ENCODE results near the gene PRR35. TPM values are rescaled to one million over a fixed set of nuclear protein-coding genes. Genes with fewer than 3 reads are reported as not detected.

PRR35 gene
- total RNA-seq, result not detected in 2 replicates

GRCh38 chr16:560204-560700, at the start of gene PRR35:
Gene PRR35 (plus strand): TSS chr16:560394. CDS start chr16:563295, 2,901 bp downstream.
- no peak for DNase-seq (ENCODE audit: extremely low read depth, low read depth, low spot score)

GRCh38 chr16:512802-513201, 47.4 kb upstream of the PRR35 start:
- DNase-seq (ENCODE audit: extremely low read depth, low read depth, low spot score), result no peak

DNA sequence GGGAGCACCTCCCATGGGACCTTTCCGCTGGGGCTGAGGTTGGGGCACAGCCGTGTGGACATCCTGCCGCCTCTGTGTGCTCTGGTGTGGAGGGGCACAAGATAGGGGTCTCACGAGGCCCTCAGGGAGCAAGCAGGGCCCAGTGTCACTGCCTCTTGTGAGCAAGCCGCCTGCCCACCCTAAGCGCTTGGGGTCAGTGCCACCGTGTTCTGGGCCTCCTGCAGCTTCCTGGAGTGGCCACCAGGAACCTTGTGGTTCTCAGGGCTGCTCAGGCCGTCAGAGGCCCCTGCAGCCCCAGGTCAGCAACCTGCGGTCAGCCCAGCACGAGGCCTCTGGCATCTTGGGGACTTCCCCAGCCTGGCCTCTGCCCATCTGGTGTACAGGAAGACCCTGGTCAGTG, 46.2 kb upstream of the PRR35 start:
- no peak for DNase-seq (ENCODE audit: extremely low read depth, low read depth, low spot score)

DNA sequence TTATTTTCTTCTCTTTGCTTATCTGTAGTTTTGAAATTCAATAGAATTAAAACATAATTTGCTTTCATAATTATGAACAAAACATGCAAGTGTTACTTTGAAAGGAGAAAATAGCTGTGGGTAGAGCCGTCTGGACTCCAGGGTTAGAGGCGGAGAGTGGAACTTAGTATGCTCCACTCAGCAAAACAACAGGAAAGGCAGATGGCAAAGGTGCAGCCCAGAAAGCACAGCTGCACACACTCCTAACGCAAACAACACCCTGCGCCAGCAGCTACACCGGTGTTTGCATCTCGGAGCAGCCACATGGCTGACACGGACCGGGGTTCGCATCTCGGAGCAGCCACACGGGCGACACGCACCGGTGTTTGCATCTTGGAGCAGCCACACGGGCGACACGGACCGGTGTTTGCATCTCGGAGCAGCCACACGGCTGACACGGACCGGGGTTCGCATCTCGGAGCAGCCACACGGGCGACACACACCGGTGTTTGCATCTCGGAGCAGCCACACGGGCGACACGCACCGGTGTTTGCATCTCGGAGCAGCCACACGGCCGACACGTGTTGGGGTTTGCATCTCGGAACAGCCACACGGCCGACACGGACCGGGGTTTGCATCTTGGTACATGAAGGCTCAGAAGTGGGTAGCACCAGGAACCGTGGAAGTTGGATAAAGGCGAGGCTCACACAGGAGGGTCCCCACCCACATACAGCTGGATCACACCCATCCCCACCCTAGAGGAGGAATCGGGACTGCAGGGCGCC, 44.8 kb upstream of the PRR35 start:
- no peak for DNase-seq (ENCODE audit: extremely low read depth, low read depth, low spot score)

DNA sequence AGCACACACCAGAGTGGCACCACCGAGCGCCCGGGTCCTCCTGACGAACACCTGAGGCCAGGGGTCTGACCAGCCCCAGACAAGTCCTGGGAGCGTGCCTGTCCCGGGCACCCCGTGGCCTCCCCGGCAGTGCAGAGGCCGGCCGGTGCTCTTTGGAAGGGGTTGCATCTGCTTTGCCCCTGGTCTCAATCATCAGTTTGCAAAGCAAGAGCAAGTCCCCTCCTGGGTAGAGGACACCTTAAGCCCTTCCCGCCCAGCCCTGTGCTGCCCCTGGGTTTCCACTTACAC, 44.3 kb upstream of the PRR35 start:
- DNase-seq (ENCODE audit: extremely low read depth, low read depth, low spot score), result no peak

GRCh38 chr16:516301-516700, 43.9 kb upstream of the PRR35 start:
- DNase-seq (ENCODE audit: extremely low read depth, low read depth, low spot score), result no peak

GRCh38 chr16:518858-519257, 41.3 kb upstream of the PRR35 start:
- no peak for DNase-seq (ENCODE audit: extremely low read depth, low read depth, low spot score)

GRCh38 chr16:519425-519824, 40.8 kb upstream of the PRR35 start:
- DNase-seq (ENCODE audit: extremely low read depth, low read depth, low spot score), result no peak

DNA sequence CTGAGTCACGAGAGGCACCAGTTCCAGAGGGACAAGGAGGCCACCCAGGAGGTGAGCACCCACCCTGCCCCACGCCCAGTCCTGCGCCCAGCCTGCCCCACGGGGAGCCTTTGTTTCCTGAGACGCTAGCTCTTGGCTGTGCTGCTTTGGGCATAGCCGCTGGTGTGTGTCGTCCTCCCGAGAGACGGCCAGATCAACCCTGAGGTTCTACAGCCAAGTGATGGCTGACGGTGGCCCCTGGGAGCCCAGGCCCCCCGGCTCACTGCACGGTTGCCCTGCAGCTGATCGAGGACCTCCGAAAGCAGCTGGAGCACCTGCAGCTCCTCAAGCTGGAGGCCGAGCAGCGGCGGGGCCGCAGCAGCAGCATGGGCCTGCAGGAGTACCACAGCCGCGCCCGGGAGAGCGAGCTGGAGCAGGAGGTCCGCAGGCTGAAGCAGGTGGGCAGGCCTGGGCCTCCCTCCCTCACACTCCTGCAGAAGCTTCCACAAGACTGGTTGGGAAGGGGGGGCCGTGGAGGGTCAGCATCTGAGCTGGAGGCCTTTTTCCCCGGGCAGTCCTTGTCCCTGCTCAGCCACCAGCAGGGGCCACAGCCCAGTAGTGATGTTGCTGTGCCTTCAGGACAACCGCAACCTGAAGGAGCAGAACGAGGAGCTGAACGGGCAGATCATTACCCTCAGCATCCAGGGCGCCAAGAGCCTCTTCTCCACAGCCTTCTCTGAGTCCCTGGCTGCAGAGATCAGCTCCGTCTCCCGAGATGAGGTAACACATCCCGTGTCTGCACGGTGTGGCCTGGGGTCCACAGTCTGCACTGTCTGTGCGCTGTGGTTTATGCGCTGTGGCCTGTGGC, 40.1 kb upstream of the PRR35 start:
- no peak for DNase-seq (ENCODE audit: extremely low read depth, low read depth, low spot score)

DNA sequence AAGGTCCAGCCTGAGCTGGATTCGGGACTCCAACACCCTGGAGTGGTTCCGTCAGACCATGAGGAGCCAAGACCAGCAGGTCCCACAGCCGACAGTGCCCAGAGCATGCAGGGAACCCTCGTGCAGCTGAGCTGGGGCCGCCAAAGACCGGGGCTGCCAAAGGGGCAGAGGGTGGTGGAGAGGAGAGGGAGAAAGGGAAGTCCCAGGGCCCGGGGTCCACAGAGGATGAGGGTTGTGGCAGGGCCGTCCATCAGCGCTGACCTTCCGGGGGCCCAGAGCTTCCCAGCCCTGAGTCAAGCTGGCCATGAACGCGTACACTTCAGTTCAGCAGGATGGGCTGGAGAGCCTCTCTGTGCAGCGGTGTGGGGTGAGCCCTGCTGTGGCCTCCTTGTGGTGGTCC, 39.3 kb upstream of the PRR35 start:
- no peak for DNase-seq (ENCODE audit: extremely low read depth, low read depth, low spot score)

- DNase-seq (ENCODE audit: extremely low read depth, low read depth, low spot score), result no peak
Observed at GRCh38 chr16:521381-522210, 38.6 kb upstream of the PRR35 start.

DNA sequence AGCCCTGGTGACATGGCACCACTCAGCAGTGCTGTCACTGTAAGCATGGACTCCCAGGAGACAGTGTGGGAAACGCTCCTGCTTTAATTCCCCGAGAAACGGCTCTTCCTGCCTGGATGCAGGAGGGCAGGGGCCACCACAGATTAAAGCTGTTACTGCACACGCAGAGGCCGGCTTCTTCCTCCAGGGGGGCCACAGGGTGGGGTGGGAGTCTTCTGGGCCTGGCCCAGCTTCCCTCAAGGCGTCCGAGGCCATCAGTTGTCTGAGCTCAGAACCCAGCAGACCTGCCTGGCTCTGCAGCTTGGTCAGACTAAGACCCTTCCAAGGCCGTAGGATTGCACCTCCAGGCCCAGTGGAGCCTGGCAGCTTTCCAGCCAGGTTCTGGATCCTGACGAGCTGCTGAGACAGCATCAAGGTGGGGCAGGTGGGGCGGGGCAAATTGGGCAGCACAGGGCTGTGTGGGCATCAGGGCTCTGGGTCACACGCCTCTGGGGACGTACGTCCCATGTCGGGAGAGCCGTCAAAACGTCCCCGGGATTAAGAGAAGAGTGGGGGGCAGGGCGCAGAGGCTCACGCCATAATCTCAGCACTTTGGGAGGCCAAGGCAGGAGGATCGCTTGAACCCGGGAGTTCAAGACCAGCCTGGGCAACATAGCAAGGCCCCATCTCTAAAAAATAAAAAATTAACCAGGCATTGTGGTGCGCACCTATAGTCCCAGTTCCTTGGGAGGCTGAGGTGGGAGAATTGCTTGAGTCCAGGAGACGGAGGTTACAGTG, 37.7 kb upstream of the PRR35 start:
- no peak for DNase-seq (ENCODE audit: extremely low read depth, low read depth, low spot score)

DNA sequence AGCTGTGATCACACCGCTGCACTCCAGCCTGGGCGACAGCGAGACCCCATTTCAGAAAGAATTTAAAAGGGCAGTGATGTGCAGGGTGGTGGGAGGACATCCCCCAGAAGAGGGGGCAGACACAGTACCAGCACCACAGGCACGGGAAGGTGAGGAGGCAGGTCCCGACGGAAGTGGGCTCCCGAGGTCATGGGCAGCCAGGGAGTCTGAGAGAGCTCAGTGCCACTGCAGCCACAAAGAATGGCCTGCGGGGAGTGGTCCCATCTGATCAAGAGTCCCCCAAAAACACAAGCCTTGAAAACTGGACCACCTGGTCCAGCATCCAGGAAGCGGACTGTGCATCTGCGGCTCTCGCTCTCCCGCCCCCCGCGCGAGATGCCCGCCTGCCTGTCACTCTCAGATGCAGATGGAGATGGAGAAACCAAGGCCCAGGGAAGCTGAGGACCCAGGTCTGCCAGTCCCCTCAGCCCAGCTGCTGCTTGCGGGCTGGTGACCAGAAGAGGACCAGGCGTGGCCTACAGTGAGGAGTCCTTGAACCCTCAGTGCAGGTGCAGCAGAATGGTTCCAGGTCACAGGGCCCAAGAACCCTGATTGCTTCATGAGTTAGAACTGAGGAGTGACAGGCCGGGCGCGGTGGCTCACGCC, 37.0 kb upstream of the PRR35 start:
- no peak for DNase-seq (ENCODE audit: extremely low read depth, low read depth, low spot score)

DNA sequence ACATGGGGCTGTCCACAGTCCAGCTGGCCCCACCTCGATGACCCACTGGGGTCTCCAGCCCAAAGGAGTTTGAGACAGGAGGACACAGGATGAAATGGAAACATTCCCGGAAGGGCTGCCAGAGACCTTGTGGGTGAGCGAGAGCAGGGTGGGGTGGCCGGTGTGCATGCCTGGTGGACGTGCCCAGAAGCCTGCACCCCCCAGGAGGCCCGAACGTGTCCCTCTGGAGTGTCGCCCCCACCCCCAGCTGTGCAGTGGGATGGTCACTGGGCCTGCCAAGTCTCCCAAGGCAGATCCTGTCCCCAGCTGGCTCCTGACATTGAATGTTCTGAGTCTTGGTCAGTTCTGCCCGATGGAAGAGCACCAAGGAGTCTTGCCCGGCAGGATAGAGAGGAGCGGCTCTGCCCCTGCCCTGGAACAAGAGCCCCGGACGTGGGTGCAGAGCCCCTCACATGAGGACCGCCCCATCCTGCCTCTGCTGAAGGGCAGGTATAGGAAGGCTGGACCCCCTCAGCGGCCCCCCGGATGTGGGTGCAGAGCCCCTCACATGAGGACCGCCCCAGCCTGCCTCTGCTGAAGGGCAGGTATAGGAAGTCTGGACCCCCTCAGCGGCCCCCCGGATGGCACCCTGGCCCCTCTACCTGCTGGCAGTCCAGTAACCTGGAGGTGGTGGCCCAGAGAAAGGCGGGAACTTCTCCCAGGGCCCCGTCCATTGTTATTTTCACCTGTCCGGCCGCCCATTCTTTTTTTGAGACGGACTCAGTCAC, 35.7 kb upstream of the PRR35 start:
- no peak for DNase-seq (ENCODE audit: extremely low read depth, low read depth, low spot score)

DNA sequence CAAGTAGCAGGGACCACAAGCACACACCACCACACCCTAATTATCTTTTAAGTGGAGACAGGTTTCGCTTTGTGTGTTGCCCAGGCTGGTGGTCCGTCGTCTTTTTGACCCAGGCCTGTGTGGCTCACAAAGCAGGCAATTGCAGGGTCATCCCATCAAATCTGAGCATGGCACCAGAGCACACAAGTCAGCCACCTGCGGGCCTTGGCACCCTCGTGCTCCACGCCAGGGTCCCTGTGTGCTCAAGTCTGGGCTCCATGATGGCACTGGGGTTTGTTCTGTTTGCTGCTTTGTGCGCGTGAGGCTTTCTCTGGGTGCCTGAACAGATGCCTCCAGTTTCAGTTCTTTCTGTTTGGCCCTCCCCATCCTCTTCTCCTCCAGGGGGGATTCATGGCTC, 35.1 kb upstream of the PRR35 start:
- no peak for DNase-seq (ENCODE audit: extremely low read depth, low read depth, low spot score)

DNA sequence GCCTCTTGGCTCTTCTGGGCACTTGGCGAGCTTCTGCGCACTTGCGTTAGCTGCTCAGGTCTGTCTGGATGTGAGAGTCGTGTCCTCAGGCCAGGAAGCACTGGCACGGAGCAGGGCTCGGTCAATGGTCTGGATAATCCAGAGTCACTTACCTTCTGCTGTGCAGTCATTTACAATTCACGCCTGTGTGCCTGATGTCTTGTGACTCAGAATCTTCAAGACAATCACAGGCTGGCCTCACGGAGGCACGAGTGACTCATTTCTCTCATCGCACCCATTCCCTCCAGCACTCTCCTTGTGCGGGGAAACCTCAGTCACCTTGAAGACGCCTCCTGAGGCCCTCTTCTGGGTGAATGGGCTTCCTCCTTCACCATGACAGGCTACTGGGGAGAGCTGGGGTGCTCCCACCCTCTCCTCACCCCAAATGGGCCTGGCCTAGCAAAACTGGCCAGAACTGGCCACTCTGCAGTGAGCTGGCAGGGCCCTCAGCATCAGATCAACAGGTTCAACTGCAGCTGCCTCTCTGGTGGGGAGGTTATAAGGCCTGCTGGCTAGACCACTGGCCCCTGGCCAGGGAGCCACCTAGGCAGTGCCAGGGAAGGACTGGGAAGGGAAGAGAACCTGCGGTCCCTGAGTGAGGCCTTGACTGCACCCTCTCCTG, 34.5 kb upstream of the PRR35 start:
- peak; percentile 47 for DNase-seq (ENCODE audit: extremely low read depth, low read depth, low spot score)

DNA sequence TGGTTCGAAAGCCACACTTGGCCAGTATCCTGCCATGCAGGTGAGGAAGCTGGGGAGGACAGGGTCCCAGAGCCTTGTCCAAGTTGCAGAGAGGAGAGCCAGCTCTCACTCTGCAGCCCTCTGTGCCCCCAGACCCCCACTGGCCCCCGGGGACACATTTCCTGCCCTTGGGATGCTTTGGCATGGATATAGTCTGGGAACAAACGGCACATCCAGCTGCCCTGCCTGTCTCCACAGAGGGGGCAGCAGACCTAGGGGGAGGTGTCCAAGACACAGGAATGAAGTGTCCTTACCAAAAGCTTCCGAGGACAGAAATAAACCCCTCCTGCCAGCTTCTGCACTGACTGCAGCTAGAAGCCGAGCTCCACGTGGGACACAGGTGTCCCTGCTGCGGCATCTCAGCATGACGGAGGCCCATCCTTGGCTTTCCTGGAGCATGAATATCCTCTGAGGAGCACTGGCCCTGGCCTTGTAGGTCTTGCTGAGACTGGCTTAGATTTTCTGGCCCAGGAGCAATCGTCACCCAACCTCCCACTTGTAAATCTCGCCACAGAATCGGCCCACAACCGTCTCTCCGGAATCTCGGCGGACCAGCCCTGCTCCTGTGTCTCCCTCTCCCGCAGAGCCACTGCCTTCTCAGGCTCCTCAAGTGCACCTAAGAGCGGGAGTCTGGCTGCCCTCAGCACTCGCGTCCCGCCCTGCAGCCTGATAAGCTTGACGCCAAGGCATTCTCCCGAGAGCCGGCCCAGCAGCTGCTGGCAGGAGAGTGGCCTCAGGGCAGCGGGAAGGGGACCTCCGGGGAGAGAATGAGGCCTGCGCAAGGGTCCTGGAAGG, 33.8 kb upstream of the PRR35 start:
- no peak for DNase-seq (ENCODE audit: extremely low read depth, low read depth, low spot score)
